Stimulated activated CD4-positive, alpha-beta T cell treated with anti-CD3 and anti-CD28 coated beads, Interleukin-4, amount 100 ng/mL, for 1 hour (primary cell): Measurements from ENCODE around the gene BEST4.
"Not testable (repeated sequence)": the region's sequence is repeated elsewhere in the genome, so short reads cannot be mapped to it uniquely, and the experiment has no call there.

ENCODE experiments used
- DNase-seq: peaks from one replicate; pipeline ENCODE4 v3.0.0-alpha.2; 2020

The BEST4 gene

GRCh38 chr1:44819196-44819607 is 31.2 kb upstream of the BEST4 start:
- DNase-seq = no peak

- no peak for DNase-seq
Measured at GRCh38 chr1:44817771-44818495, 30.0 kb upstream of the BEST4 start.

- DNase-seq = no peak
Measured at GRCh38 chr1:44817307-44817706, 29.3 kb upstream of the BEST4 start.

- not testable (repeated sequence) for DNase-seq
Measured at GRCh38 chr1:44815926-44816325, 28.0 kb upstream of the BEST4 start.

- DNase-seq = no peak
Measured at GRCh38 chr1:44812822-44813543, 25.0 kb upstream of the BEST4 start.

GRCh38 chr1:44811234-44811633 is 23.3 kb upstream of the BEST4 start:
- DNase-seq = no peak

GRCh38 chr1:44810762-44811105 is 22.8 kb upstream of the BEST4 start:
- DNase-seq = not testable (repeated sequence)

GRCh38 chr1:44810101-44810761 is 22.3 kb upstream of the BEST4 start:
- peak; percentile 49 for DNase-seq

GRCh38 chr1:44808938-44809917 is 21.3 kb upstream of the BEST4 start:
- DNase-seq = peak; percentile 81

- peak; percentile 79 for DNase-seq
Measured at GRCh38 chr1:44808063-44808937, 20.3 kb upstream of the BEST4 start, which contains the start of gene BTBD19. BTBD19 (plus strand) TSS chr1:44808523; CDS start chr1:44808821, 298 bp downstream.

- peak; percentile 82 for DNase-seq
Measured at GRCh38 chr1:44807364-44808062, 19.5 kb upstream of the BEST4 start.

- no peak for DNase-seq
Measured at GRCh38 chr1:44806704-44807363, 18.9 kb upstream of the BEST4 start, which contains the start of gene DYNLT4. DYNLT4 (minus strand) TSS chr1:44807351; CDS start chr1:44806668, 683 bp downstream.

- DNase-seq = no peak
Measured at GRCh38 chr1:44806025-44806703, 18.2 kb upstream of the BEST4 start.

- no peak for DNase-seq
Measured at GRCh38 chr1:44805311-44806024, 17.5 kb upstream of the BEST4 start.

- DNase-seq = peak; percentile 12
Measured at GRCh38 chr1:44803312-44804095, 15.5 kb upstream of the BEST4 start.

GRCh38 chr1:44803062-44803311 is 15.0 kb upstream of the BEST4 start:
- no peak for DNase-seq

- DNase-seq = peak; percentile 25
Measured at GRCh38 chr1:44802306-44803061, 14.5 kb upstream of the BEST4 start.
